OCI-LY3 (cell line): Measurements from ENCODE around the gene APBB2.

Experiments used
- CTCF ChIP-seq: fragments of 200-600, 300-600 bp; sonication (generic); IDR thresholded peaks from 2 replicates; pipeline ENCODE4 v1.5.1; 2014; ENCODE audit warnings: antibody characterized with exemption, low read length, low read depth
- EZH2phosphoT487 ChIP-seq: fragments of 200-600 bp; shearing (Covaris generic); IDR thresholded peaks from 2 replicates; pipeline ENCODE4 v1.6.1; 2018; ENCODE audit warnings: antibody characterized with exemption, mixed run types, low read depth

- TF ChIP-seq CTCF (no peak), EZH2phosphoT487 (no peak)
These were observed 9.9 kb downstream of the APBB2 start for GRCh38 chr4:41204400-41204978.
